GM06990 (cell line): Measurements from ENCODE around the gene AP5B1.

Experiments used
- DNase-seq: peaks from one replicate; pipeline ENCODE4 v3.0.0-alpha.2; 2011; ENCODE audit not compliant: insufficient read length; ENCODE audit errors: extremely low read depth
- H3K27me3 ChIP-seq: replicated peaks from 2 replicates; pipeline ENCODE4 v1.6.0; 2011; ENCODE audit warnings: low read length; ENCODE audit not compliant: control insufficient read depth, insufficient read depth
- H3K36me3 ChIP-seq: 2 replicates; pipeline ENCODE4 v1.5.1; 2011; ENCODE audit warnings: low read length; ENCODE audit not compliant: control insufficient read depth, insufficient read depth
- H3K4me3 ChIP-seq: replicated peaks from 2 replicates; pipeline ENCODE4 v1.5.1; 2011; ENCODE audit warnings: low read depth, mild to moderate bottlenecking, control low read depth, low read length
- CTCF ChIP-seq: IDR thresholded peaks from 2 replicates; pipeline ENCODE4 v1.5.1; 2011; ENCODE audit warnings: low read length, control low read depth, mild to moderate bottlenecking, inconsistent platforms; ENCODE audit not compliant: insufficient read depth, poor library complexity, severe bottlenecking

AP5B1 gene

GRCh38 chr11:65787649-65788622 is 7.2 kb upstream of the AP5B1 start:
- no peak for DNase-seq
- no peaks in the 10 kb centered on the region for H3K36me3 ChIP-seq
- no peak for TF ChIP-seq CTCF
- peaks cover 3% of the 10 kb centered on the region for H3K27me3 ChIP-seq
- H3K4me3 ChIP-seq, result no peak overlapping the region

GRCh38 chr11:65786786-65787636 is 6.2 kb upstream of the AP5B1 start, which contains the start of gene OVOL1:
OVOL1 (plus strand) TSS chr11:65787063; CDS start chr11:65787374, 311 bp downstream.
- DNase-seq, result no peak

GRCh38 chr11:65786008-65786785 is 5.4 kb upstream of the AP5B1 start:
- H3K27me3 ChIP-seq, result peaks cover 3% of the 10 kb centered on the region
- no peak for DNase-seq
- no peaks in the 10 kb centered on the region for H3K36me3 ChIP-seq
- TF ChIP-seq CTCF, result no peak
- H3K4me3 ChIP-seq, result no peak overlapping the region

More at GRCh38 chr11:65786786-65787636, 6.2 kb upstream of the AP5B1 start, which contains the start of gene OVOL1:
- Histone ChIP-seq H3K36me3 (no peaks in the 10 kb centered on the region), H3K4me3 (0 out of 2 replicates have a peak within 1 kb of the TSS, but pooled peaks have one; percentile 5), H3K27me3 (peaks cover 3% of the 10 kb centered on the region)
- TF ChIP-seq CTCF, result no peak

- Histone ChIP-seq H3K36me3 (no peaks in the 10 kb centered on the region), H3K4me3 (no peak overlapping the region), H3K27me3 (peaks cover 3% of the 10 kb centered on the region)
- TF ChIP-seq CTCF, result no peak
- no peak for DNase-seq
These were observed 4.7 kb upstream of the AP5B1 start for GRCh38 chr11:65785319-65786007.

GRCh38 chr11:65782816-65783228 is 2.0 kb upstream of the AP5B1 start:
- no peak for DNase-seq
- no peak for TF ChIP-seq CTCF
- peaks cover 13% of the 10 kb centered on the region for H3K36me3 ChIP-seq
- no peak overlapping the region for H3K4me3 ChIP-seq
- H3K27me3 ChIP-seq, result no peaks in the 10 kb centered on the region; the same call in 1 of the 2 replicates
